Cardiac muscle cell (in vitro differentiated cells and primary cell): ENCODE results near the gene HES5. TPM values are rescaled to one million over a fixed set of nuclear protein-coding genes. Genes with fewer than 3 reads are reported as not detected.

ENCODE experiments used
- DNase-seq, 2 donors: peaks; one replicate each; pipeline versions ENCODE4 v3.0.0 to v3.0.0-alpha.2; 2010 to 2017; ENCODE audit warnings: low read depth in 1 of 2, low spot score in 1 of 2
- H3K27ac ChIP-seq: fragments of 200-600 bp; sonication (generic); 2 replicates; pipeline ENCODE4 v1.5.1; 2016
- H3K27me3 ChIP-seq: fragments of 200-600 bp; sonication (generic); 2 replicates; pipeline ENCODE4 v1.6.0; 2016; ENCODE audit warnings: control low read depth
- H3K36me3 ChIP-seq: fragments of 200-600 bp; sonication (generic); 2 replicates; pipeline ENCODE4 v1.5.1; 2016; ENCODE audit warnings: control low read depth
- H3K4me1 ChIP-seq: fragments of 200-600 bp; sonication (generic); 2 replicates; pipeline ENCODE4 v1.8.1; 2017; ENCODE audit warnings: low read depth, mild to moderate bottlenecking, mixed run types
- H3K4me3 ChIP-seq: fragments of 200-600 bp; sonication (generic); 2 replicates; pipeline ENCODE4 v1.5.1; 2016; ENCODE audit warnings: mild to moderate bottlenecking
- H3K9me3 ChIP-seq: fragments of 200-600 bp; sonication (generic); 2 replicates; pipeline ENCODE4 v1.5.1; 2017; ENCODE audit warnings: low read depth, mild to moderate bottlenecking, control low read depth
- CTCF ChIP-seq: IDR thresholded peaks from 2 replicates; pipeline ENCODE4 v1.5.1; 2012; ENCODE audit warnings: low read depth, mild to moderate bottlenecking, low read length
- polyA plus RNA-seq: library from polyadenylated mRNA; unstranded; fragments of >200 nt; fragmentation: Nextera tagmentation; extraction: Ambion mirVana; gene quantifications from 2 replicates; pipeline ENCODE4 v1.2.1, GENCODE V29; 2016
- total RNA-seq: library from RNA; depleted of rRNA; stranded (reverse); fragments of >200 nt; gene quantifications from 2 replicates; pipeline ENCODE4 v1.2.3, GENCODE V29; 2016

The HES5 gene
- total and polyA plus RNA-seq, 2 experiments from 2014 or later: not detected

- Histone ChIP-seq H3K9me3 (no peaks in the 10 kb centered on the region), H3K4me1 (no peaks in the 10 kb centered on the region), H3K27me3 (peaks cover 5% of the 10 kb centered on the region), H3K36me3 (no peaks in the 10 kb centered on the region), H3K4me3 (no peak overlapping the region), H3K27ac (no peak overlapping the region)
- no peak for DNase-seq
- TF ChIP-seq CTCF: no peak
Measured at GRCh38 chr1:2495026-2495425, 35.0 kb downstream of the HES5 start.

DNA sequence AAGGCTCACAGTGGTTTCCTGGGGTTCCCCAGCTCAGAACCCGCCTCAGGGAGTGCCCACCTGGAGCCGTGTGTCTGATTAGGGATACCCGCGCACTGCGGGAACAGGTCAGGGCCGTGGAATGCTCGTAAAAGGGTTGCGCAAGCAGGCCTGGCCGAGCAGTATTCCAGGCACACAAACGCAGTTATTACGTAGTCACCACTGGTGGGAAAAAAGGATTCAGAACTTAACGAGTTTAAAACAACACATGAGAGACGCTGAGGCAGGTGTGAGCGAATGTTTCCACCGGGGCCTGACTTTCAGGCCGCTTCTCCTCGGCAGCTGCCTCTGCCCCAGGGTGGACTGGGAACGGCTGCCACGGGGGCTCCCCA lies 35.8 kb downstream of the HES5 start:
- TF ChIP-seq CTCF: no peak

GRCh38 chr1:2493691-2494322 lies 36.3 kb downstream of the HES5 start:
- no peak for TF ChIP-seq CTCF
- Histone ChIP-seq H3K27ac (no peak overlapping the region), H3K36me3 (no peaks in the 10 kb centered on the region), H3K4me3 (no peak overlapping the region), H3K9me3 (no peaks in the 10 kb centered on the region), H3K4me1 (no peaks in the 10 kb centered on the region), H3K27me3 (peaks cover 5% of the 10 kb centered on the region)
- no peak for DNase-seq

More for the DNA sequence above, 35.8 kb downstream of the HES5 start:
- no peak overlapping the region for H3K27ac ChIP-seq
- H3K27me3 ChIP-seq: peaks cover 5% of the 10 kb centered on the region
- no peaks in the 10 kb centered on the region for H3K36me3 ChIP-seq
- no peaks in the 10 kb centered on the region for H3K9me3 ChIP-seq
- no peaks in the 10 kb centered on the region for H3K4me1 ChIP-seq
- no peak overlapping the region for H3K4me3 ChIP-seq
- peak in 1 of 2 donors; percentile 30 for DNase-seq

- TF ChIP-seq CTCF: no peak
- H3K4me1 ChIP-seq: no peaks in the 10 kb centered on the region
- no peaks in the 10 kb centered on the region for H3K36me3 ChIP-seq
- no peak for DNase-seq
- peaks cover 5% of the 10 kb centered on the region for H3K27me3 ChIP-seq
- H3K27ac ChIP-seq: no peak overlapping the region
- no peak overlapping the region for H3K4me3 ChIP-seq
- no peaks in the 10 kb centered on the region for H3K9me3 ChIP-seq
Measured at GRCh38 chr1:2493218-2493617, 36.8 kb downstream of the HES5 start.

DNA sequence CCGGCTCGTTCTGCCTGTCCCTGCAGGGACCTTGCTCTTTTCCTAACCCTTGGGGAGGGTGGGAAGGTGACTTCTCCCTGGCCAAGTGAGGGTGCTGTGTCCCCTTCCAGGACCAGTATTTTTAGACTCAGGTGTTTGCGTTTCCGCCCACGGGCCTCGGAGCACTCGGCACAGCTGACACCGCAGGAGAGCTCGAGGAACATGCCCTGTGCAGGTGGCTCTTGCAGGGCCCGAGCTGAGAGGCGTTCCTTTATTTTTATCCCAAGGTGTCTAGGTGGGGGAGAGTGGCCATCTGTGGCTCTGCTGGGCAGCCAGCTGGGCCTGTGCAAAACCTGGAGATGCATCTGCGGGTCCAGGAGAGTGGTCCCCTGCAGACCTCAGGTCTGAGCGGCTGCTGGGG lies 38.0 kb downstream of the HES5 start:
- no peaks in the 10 kb centered on the region for H3K4me1 ChIP-seq
- H3K36me3 ChIP-seq: no peaks in the 10 kb centered on the region
- no peaks in the 10 kb centered on the region for H3K9me3 ChIP-seq
- no peak overlapping the region for H3K27ac ChIP-seq
- H3K4me3 ChIP-seq: no peak overlapping the region
- no peak for TF ChIP-seq CTCF
- H3K27me3 ChIP-seq: peaks cover 5% of the 10 kb centered on the region
- no peak for DNase-seq
